ENCODE data around the gene GPR176.

DNA sequence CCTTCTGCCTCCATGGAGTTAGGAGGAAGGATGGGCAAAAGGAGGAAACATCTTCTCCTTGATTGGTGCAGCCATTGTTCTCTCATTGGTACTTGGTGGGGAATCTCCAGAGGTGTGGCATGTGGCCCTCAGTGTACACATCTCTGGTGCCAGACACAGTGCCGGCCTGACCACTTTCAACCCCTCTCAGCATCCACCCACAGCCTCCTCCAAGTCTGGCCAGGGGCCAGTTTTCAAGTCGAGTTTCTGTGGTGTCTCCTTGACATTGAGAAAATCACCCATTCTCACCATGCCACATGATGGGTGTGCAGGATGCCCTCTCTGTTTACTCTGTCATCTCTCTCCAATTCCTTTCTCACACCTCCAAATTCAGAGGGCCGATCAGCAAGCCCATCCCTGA is 124.6 kb downstream of the GPR176 start:
- TF ChIP-seq, protein P1, sequence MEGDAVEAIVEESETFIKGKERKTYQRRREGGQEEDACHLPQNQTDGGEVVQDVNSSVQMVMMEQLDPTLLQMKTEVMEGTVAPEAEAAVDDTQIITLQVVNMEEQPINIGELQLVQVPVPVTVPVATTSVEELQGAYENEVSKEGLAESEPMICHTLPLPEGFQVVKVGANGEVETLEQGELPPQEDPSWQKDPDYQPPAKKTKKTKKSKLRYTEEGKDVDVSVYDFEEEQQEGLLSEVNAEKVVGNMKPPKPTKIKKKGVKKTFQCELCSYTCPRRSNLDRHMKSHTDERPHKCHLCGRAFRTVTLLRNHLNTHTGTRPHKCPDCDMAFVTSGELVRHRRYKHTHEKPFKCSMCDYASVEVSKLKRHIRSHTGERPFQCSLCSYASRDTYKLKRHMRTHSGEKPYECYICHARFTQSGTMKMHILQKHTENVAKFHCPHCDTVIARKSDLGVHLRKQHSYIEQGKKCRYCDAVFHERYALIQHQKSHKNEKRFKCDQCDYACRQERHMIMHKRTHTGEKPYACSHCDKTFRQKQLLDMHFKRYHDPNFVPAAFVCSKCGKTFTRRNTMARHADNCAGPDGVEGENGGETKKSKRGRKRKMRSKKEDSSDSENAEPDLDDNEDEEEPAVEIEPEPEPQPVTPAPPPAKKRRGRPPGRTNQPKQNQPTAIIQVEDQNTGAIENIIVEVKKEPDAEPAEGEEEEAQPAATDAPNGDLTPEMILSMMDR (IDR thresholded peaks at IDR 0.05; ENCODE audit: poor library complexity) = no peak
- TF ChIP-seq EZH2phosphoT487 (IDR thresholded peaks at IDR 0.05; ENCODE audit: low read depth, severe bottlenecking, unreplicated experiment) = no peak
